Measurements from ENCODE around the gene WDTC1.
"Not testable (repeated sequence)": the region's sequence is repeated elsewhere in the genome, so short reads cannot be mapped to it uniquely, and the experiment has no call there.

The WDTC1 gene

DNA sequence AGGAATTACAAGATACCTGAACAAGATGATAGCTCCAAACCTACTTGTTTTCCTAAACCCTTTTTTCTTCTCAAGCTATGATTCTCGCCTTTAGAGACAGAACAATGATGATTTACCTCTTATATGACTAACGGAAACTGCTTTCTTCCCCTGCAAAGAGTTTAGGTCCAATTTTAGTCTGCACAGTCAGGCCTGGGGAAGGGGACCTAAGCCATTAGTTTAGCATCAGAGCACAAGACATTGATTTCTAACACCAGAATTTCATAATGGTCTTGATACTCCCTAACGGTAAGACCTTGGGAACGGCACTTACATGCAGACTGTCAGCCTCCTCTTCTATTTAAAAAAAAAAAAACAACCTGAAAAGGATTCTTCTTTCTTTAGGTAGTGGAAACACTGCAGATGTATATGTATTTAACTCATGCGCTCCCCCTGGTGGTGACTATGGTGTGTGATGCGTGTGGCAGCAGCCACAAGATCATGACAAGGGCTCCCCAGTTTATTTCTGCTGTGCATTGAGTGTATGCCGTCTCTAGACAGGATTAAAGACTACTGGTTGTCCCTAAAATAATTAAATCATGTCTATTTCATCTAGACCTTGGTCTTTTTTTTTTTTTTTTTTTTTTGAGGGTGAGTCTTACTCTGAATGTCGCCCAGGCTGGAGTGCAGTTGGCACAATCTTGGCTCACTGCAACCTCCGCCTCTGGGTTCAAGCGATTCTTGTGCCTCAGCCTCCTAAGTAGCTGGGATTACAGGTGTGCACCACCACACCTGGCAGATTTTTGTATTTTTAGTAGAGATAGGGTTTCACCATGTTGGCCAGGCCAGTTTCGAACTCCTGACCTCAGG, 50.2 kb downstream of the WDTC1 start:
- H3K4me3 ChIP-seq (ENCODE audit: low read length), result no peak overlapping the region
- TF ChIP-seq, protein P1, sequence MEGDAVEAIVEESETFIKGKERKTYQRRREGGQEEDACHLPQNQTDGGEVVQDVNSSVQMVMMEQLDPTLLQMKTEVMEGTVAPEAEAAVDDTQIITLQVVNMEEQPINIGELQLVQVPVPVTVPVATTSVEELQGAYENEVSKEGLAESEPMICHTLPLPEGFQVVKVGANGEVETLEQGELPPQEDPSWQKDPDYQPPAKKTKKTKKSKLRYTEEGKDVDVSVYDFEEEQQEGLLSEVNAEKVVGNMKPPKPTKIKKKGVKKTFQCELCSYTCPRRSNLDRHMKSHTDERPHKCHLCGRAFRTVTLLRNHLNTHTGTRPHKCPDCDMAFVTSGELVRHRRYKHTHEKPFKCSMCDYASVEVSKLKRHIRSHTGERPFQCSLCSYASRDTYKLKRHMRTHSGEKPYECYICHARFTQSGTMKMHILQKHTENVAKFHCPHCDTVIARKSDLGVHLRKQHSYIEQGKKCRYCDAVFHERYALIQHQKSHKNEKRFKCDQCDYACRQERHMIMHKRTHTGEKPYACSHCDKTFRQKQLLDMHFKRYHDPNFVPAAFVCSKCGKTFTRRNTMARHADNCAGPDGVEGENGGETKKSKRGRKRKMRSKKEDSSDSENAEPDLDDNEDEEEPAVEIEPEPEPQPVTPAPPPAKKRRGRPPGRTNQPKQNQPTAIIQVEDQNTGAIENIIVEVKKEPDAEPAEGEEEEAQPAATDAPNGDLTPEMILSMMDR (conservative IDR thresholded peaks at IDR 0.05; ENCODE audit: low read depth, low read length), result peak; percentile 78
- DNase-seq (ENCODE audit: low read depth), result peak; percentile 27

DNA sequence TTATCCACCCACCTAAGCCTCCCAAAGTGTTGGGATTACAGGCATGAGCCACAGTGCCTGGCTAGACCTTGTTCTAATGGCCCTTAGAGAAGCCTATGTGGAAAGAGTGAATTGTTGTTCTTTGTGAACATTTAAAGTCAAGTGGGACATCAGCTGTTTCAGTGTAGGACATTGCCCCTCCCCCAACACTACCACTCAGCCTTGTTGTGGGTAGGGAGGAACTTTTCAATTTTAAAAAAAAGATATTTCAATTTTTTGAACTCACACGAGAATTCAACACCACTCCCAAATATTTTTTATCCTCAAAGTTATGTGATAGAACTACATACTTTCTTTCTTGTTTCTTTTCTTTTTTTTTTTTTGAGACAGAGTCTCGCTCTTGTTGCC, 50.8 kb downstream of the WDTC1 start:
- DNase-seq (ENCODE audit: low read depth), result no peak
- H3K4me3 ChIP-seq (ENCODE audit: low read length), result no peak overlapping the region
- TF ChIP-seq, protein P1 (conservative IDR thresholded peaks at IDR 0.05; ENCODE audit: low read depth, low read length), result no peak

DNA sequence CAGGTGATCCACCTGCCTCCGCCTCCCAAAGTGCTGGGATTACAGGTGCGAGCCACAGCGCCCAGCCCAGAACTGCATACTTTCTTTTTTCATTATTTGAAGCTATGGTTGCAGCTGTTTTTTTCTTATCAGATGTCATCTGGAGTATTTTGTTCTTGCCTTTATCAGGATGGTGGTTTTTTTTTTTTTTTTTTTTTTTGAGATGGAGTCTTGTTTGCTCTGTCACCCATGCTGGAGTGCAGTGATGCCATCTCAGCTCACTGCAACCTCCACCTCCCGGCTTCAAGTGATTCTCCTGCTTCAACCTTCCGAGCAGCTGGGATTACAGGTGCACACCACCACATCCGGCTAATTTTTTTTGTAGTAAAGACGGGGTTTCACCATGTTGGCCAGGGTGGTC, 51.4 kb downstream of the WDTC1 start:
- H3K4me3 ChIP-seq (ENCODE audit: low read length); DNase-seq (ENCODE audit: low read depth): not testable (repeated sequence)

DNA sequence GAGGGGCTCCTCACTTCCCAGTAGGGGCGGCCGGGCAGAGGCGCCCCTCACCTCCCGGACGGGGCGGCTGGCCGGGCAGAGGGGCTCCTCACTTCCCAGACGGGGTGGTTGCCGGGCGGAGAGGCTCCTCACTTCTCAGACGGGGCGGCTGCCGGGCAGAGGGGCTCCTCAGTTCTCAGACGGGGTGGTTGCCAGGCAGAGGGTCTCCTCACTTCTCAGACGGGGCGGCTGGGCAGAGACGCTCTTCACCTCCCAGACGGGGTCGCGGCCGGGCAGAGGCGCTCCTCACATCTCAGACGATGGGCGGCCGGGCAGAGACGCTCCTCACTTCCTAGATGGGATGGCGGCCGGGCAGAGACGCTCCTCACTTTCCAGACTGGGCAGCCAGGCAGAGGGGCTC, 54.7 kb downstream of the WDTC1 start:
- H3K4me3 ChIP-seq (ENCODE audit: low read length); DNase-seq (ENCODE audit: low read depth): not testable (repeated sequence)

DNA sequence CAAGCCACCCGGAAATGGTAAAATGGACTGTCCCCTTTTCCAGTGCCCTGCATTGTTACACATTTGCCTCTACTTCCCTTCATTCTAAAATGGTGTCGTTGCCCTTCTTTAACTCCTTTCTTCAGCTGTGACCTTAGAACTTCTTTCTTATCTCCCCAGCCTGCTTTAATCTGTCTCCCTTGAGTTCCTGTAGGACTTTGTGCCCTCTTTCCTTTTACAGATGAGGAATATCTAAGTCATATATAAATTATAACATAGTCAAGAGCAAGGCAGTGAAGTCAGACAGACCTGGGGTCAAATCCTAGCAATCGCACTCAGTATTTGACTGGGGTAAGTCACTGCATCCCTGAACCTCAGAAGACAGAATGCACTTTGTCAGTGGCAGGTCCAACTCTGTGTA, 56.1 kb downstream of the WDTC1 start:
- no peak overlapping the region for H3K4me3 ChIP-seq (ENCODE audit: low read length)
- TF ChIP-seq, protein P1 (conservative IDR thresholded peaks at IDR 0.05; ENCODE audit: low read depth, low read length), result no peak
- DNase-seq (ENCODE audit: low read depth), result no peak

DNA sequence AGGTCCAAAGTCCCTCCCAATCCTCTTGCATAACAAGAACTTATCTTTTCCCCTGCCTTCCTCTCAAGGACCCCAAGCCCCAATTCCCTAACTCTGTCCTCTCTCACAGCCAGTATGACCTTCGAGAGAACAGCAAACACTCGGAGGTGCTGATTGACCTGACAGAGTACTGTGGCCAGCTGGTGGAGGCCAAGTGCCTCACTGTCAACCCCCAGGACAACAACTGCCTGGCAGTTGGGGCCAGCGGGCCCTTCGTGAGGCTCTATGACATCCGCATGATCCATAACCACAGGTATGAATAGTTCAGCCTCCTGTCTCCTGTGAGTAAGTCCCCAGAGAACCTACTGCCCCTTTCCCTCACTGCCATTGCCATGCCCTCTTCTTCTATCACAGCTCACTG, 57.7 kb downstream of the WDTC1 start:
- no peak for DNase-seq (ENCODE audit: low read depth)
- no peak overlapping the region for H3K4me3 ChIP-seq (ENCODE audit: low read length)
- TF ChIP-seq, protein P1 (conservative IDR thresholded peaks at IDR 0.05; ENCODE audit: low read depth, low read length), result no peak

DNA sequence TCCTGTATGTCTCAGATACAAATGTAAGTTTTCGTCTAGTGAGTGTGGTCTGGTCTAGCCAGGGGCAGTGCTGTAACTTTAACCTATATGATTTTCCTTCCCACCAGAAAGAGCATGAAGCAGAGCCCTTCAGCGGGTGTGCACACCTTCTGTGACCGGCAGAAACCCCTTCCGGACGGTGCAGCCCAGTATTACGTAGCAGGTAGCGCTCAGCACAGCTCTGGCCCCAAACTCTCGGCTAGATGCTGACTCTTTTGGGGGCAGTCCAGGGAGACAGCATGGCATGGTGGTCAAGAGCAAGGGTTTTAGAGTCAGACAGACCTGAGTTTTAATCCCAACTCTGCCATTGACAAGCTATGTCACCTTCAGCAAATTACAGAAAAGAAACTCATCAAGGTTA, 59.5 kb downstream of the WDTC1 start:
- TF ChIP-seq, protein P1 (conservative IDR thresholded peaks at IDR 0.05; ENCODE audit: low read depth, low read length), result no peak
- no peak overlapping the region for H3K4me3 ChIP-seq (ENCODE audit: low read length)
- DNase-seq (ENCODE audit: low read depth), result no peak

DNA sequence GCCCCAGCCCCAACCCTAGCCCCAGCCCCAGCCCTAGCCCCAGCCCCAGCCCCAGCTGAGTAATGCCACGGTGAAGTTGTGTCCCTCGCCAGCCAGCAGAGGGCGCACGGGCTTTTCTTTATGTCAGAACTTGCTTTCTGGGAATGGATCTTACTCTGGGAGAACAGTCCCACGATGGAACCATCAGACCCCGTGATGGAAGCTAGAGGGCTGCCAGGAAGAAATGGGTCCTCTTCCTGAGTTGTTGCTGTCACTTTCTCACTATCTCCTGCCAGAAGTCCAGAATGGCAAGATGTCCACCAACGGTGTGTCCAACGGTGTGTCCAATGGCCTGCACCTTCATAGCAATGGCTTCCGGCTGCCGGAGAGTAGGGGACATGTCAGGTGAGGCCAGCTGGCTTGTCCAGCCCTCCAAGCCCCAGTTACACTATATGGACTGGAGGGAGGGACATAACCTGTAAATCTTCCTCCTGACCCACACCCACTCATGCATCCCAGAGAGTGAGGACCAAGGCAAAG, 62.4 kb downstream of the WDTC1 start:
- no peak for DNase-seq (ENCODE audit: low read depth)
- TF ChIP-seq, protein P1 (conservative IDR thresholded peaks at IDR 0.05; ENCODE audit: low read depth, low read length), result peak; percentile 77
- no peak overlapping the region for H3K4me3 ChIP-seq (ENCODE audit: low read length)

Data from retinal pigment epithelial cell (primary cell).